Embryonic facial prominence (tissue), 1 donor: ENCODE data around the gene SMIM20.

Source experiments
- DNase-seq: peaks from one replicate; pipeline ENCODE4 v3.0.0-alpha.2; 2016; ENCODE audit errors: extremely low spot score

Gene SMIM20

DNA sequence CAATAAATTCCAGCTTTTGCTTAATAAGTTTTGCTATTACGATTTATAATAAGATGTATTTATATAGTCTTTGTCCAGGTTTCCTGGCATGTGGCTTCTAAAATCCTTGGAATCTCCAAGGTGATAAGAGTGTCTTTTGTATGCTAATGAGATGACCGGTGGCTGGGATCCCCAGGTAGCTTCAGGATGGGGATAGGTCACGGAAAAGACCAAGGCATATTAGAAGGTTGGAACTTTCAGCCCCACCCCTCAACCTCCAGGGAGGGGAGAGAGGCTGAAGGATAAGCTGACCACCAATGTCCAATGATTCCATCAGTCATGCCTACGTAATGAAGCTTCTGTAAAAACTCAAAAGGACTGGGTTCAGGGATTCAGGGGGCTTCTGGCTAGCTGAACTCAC, 41.7 kb downstream of the SMIM20 start:
- DNase-seq, result no peak

DNA sequence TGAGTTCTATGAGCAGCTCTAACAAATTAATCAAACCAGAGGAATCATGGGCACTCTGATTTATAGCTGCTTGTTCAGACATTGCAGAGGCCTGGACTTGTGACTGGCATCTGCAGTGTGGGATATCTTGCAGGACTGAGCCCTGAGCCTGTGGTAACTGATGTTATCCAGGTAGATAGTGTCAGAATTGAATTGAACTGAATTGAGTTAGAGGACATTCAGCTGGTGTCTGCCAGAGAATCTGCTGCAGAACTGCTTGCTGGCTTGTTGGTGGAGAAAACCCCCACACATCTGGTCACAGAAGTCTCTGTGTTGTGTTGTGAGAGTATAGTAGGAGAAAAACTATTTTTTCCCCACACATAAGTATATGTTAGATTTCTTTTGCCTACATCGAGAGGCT, 42.2 kb downstream of the SMIM20 start:
- DNase-seq, result no peak

DNA sequence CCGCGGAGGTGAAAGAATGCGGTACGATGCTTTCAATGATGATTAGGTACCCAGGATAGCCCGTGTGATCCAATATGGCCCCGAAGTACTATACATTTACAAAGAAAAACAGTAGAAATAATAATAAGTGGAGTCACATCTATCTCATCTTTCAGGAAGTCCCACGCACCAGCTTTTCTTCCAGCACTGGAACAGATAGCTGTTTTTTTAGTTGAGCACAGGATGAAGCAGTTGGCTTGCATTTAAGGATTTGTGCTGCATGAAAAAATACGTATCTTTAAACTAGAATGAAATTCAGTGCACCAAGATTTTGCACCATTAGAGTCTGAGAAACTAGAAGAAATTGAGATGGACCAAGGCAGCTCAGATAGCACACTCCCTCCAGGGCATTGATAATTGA, 44.1 kb downstream of the SMIM20 start:
- DNase-seq, result no peak

DNA sequence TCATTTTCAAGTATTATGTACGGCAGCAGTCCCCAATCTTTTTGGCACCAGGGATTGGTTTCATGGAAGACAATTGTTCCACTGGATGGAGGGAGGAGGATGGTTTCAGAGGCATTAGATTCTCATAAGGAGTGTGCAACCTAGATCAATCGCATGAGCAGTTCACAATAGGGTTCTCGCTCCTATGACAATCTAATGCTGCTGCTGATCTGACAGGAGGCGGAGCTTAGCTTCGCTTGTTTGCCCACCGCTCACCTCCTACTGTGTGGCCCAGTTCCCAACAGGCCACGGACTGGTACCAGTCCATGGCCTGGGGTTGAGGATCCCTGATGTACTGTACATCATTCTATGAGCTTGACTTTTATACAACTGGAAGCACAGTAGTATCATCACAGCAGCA, 48.4 kb downstream of the SMIM20 start:
- DNase-seq, result no peak

DNA sequence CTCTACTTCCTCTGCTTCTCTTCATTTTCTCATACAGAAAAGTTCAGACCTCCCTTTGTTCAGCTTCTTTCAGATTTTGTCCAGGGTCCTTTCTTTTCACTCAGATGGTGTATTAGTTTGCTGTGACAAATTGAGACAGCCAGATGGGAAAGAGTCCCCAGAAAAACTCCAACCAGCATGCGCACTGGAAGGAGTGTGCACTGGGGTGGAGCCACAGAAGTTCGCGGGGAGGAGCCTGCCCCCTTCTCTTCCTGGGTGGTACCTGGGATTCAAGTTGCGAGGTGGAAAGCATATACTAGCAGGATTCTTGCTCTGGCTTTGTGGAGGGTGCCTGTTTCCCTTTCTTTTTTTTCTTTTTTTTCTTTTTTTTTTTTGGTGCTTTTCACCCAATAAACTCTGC, 51.6 kb downstream of the SMIM20 start:
- DNase-seq, result no peak

DNA sequence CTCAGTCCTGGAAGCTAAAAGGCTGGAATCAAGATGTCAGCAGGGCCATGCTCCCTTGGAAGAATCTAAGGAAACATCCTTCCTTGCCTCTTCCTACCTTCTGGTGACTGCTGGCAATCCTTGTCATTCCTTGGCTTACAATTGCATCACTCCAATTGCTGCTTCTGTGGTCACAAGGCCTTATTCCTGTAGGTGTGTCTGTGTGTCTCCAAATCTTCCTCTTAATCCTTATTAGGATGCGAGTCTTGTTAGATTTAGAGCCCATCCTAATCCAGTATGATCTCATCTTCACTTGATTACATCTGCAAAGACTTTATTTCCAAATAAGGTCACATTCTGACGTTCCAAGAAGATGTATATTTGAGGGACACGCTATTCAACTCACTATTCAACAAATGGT, 52.2 kb downstream of the SMIM20 start:
- no peak for DNase-seq

DNA sequence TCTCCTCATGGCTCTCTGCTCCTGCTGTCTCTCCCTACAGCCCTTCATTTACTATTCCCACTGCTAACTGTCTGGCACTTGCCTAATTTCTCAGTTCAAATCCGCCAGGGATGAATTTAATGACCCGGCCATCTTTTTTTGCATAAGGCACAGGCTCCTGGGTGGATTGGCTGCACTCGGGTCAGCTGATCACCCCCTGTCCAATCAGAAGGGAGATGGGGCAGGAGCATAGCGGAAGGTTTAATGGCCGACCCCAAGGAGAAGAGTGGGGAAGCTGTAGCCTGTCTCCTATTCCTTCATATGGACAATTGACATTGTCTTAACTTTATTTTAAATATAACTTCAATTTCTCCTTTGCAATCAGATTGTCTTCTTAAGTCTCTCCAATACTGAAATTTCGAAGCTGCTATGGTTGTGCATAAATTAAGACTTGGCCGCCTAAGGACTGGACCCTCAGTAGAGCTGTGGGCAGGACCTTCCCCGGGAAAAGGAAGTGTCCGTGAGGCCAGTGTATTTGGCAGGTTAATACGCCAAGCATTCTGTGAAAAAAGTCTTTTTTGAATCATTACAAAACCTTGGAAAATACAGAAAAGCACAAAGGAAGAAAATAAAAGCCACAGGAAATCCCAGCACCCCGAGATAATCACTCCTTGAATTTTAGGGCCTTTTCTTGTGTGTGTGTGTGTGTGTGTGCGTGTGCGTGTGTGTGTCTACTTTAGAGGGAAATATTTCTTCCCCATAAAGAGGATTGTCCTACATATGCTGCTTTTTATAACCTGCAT, 55.5 kb downstream of the SMIM20 start:
- DNase-seq, result no peak

DNA sequence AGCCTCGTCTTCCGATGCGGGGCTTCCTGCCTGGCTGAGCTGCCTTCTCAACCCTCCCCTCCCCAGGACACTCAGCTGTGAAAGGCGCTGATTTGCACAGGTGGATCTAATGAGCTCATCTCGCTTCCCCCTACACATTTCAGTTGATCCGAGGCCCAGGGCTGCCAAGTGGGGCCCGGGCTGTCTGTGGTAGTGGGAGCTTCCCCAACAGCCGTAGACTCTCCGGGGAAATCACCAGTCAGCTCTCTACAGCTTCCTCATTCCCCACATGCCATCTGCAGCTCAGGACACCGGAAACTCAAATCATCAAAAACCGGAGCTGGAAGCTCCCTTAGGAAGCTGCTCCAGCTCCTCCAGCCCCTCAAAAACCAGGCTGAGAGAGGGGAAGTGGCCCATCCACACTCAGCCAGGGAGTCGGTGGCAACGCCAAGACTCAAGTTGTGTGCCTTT, 56.2 kb downstream of the SMIM20 start:
- DNase-seq, result no peak

DNA sequence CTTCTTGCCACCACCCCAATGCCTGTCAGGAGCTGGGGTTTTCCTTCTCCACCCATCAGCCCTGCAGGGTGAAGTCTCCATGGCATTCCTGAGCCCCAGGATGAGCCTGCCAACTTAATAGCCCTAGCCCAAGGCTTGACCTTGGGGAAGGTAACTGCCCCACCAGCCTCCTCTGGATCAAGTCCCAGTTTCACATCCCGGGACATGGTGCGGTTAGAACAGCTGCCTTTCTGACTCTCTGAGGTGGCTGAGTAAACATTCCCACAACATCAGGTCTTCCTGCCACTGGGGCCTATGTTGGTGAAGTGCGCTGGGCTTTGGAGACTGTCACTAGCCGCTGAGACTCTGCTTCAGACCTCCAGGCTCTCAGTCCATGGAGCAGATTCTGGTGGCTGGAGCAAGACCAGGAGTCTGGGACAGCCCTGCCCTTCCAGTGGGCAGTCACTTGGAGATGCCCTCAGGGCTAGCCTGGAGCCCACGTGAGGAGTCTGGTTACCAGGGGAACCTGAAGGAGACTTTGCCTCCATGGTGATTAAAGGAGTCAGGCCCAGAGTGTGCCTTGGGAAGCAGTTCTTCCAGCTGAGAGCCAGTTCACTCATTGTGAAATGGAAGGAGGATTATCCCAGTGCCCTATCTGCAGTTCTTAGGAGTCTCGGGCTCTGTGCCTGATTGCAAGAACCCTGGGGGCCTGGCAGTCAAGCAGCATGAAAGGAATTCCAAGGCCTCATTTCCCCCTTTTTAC, 56.8 kb downstream of the SMIM20 start:
- DNase-seq, result no peak

DNA sequence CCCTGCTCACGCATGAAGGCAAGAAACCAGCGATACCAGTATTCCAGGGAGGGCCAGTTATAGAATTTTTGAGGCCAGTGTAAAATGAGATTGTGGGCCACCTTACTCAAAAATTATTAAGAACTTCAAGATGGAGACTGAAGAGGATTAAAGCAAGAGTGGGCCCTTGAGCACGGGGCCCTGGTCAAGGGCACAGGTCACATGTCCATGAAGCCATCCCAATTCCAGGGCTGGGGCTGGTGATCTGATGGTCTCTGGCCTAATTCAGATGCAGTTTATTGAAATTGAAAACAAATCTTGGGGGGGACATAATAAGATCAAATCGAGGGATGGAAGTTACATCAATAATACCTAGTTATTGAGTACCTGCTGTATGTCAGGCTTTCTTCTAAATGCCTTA, 58.3 kb downstream of the SMIM20 start:
- no peak for DNase-seq

DNA sequence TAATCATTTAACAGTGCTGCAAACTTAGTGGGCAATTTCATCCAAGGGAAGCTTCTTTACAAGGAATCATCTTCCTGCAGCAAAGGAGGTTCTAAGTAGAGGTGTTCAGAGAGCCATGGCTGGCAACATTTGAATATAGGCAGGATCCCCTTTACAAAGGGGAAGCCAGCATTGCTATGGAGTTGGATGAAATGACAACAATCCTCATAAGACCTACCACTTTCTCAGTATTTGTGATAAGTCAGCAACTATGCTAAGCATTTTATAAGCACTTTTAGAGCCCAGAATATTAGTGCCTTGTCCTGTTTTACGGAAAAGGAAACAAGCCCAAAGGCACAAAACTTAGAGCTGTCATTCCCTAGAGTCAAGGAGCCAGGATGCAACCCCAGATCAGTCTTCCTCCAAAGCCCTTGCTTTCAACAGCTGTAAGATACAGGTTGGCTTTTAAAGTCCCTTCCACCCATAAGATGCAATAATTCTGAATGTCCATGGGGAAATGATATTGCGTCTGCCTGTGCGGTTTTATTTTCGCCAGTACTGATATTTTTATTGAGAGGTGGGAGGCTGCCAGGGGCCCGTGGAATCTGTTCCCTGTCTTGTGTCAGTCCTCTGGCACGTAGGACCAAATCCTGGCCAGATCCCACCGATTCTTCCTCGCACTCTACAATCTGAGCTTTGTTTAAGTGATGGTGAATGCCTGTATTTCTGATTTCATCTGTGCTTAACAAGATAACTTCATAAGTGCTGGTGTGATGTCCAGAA, 59.1 kb downstream of the SMIM20 start:
- DNase-seq, result no peak

DNA sequence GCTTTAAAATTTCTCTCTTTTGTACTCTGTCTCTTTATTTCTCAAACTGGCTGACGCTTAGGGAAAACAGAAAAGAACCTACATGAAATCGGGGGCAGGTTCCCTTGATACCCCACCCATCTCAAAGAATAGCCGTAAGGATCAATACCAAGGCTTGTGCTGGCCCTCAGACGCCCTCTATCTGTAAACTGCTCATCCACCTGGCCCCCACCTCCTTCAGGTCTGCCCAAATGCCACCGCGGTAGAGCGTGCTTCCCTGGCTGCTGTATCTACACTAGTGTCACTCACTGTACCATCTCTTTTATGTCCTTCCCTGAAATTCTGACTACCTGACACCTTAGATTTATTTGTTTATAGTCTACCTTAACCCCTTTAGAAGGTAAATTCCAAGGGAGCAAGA, 62.8 kb downstream of the SMIM20 start:
- DNase-seq, result no peak

DNA sequence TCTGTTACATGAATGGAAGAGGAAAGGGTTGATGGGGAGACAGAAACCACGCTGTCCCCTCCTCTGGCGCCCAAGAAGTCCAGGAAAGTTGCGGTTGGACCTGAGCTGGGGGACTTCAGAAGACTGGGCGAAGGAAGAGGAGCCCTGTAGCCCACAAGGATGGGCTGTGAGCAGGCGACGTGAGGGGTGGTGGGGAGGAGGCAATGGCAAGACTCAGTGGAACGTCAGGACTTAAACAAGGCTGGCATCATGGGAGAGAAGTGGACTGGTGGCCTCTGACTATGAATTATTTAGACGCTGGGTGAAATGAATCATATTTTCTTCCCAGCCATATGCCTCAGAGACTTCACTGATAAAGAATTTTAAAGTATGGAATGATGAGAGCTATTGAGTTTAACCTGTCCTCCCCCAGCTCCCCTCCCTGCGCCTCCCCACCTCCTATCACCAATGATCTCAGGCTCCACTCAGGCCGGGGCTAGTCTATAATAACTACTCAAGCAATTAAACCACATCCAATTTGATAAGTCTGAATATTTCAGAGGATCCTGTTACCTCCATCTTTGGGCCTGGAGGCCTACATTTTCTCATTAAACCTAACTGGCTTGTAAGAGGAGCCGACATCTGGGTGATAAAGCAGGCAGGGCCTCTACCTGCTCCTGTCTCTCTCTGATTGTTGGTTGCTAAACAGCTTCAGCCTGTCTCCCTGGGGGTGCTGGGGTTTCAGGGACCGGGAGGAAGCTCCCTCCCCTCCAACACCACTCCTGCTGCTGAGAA, 63.6 kb downstream of the SMIM20 start:
- no peak for DNase-seq

DNA sequence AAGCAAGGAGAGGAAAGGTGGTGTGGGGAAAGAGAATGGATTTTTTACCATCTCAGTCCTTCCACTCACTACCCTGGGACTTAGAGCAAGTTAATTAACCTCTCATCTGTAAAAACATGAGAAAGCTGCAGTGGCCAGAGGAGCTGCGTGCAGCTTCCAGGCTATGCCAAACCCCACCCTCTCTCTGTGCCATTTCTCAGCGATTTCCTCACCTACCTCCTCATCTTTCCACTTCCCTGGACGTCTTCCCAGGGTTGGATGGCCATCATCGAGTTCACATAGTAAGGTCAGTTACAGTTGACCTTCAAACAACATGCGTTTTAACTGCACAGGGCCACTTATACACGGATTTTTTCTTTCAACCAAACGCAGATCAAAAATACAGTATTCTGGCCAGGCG, 64.3 kb downstream of the SMIM20 start:
- DNase-seq, result no peak
